ENCODE results near the gene RAPSN. TPM values are rescaled to one million over a fixed set of nuclear protein-coding genes. Genes with fewer than 3 reads are reported as not detected.
A peak's percentile ranks its signal among the peaks of the same experiment; 100 is the strongest.

The RAPSN gene
- total and polyA plus RNA-seq, 8 donors, result 0.18 to 0.92 (median 0.33) TPM

DNA sequence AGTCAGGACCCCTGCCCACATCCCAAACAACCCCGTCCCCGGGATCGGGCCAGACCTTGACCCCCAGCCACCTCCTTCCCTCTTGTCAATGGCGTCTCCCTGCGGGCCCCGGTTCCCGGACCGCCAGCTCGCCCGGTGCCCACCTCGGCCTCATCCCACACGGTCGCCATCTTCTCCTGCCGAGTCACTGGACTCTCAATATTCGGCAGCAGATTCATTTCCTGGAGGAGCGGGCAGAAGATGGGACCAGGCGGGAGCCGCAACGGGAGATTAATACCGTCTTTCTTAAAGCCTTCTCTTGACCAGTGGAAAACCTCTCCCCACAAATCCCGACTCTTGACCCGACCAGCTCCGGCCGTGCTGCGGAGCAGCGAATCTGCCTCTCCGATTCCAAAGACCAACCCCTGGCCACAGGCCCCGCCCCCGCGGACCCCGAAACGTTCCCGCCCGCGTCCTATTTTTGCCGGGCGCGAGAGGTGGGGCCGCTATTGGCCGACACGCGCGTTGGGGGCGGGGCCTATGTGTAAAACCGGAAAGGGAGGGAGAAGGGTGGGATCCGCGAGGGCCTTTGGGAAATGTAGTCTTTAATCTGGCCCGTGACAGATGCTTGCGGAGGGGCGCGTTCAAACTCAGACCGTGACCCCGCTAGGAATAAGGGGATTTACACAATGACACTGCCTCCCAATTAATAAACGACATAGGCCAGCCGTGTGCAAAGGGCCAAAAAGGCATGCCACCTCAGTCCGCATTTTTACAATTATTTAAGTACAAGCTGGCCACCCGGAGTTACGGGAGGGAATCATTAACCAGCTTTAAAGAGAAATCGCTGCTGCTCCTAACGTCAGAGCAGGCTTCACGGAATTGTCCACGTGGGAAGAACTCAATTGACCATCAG lies 22.6 kb downstream of the RAPSN start, which contains the start of gene PSMC3:
Gene PSMC3 (minus strand): TSS at position 378 of the 895 bp plus-strand sequence. CDS start 160 bp downstream, at position 218.
- 0% methylated on average over 61 to 62 of the region's 62 CpGs for WGBS, 2 donors
- H3K27ac ChIP-seq, result peak within 1 kb of the TSS; percentile 58 to 94 (median 86)
- no peaks in the 10 kb centered on the region for H3K9me3 ChIP-seq
- intact Hi-C loops (cut with DNase I), result no loop called here
- ATAC-seq (peak; percentile 97 to 99 (median 98)), FAIRE-seq (peak; percentile 95), DNase-seq (peak; percentile 98 to 100 (median 98))
- peaks cover 3 to 11% (median 6%) of the 10 kb centered on the region in 3 donors for H3K4me1 ChIP-seq
- peak within 1 kb of the TSS; percentile 78 to 99 (median 92) for H3K4me3 ChIP-seq
- no peaks in the 10 kb centered on the region for H3K27me3 ChIP-seq
- peaks cover 0 to 21% (median 10%) of the 10 kb centered on the region in 3 donors for H3K36me3 ChIP-seq
- TF ChIP-seq, protein P1, sequence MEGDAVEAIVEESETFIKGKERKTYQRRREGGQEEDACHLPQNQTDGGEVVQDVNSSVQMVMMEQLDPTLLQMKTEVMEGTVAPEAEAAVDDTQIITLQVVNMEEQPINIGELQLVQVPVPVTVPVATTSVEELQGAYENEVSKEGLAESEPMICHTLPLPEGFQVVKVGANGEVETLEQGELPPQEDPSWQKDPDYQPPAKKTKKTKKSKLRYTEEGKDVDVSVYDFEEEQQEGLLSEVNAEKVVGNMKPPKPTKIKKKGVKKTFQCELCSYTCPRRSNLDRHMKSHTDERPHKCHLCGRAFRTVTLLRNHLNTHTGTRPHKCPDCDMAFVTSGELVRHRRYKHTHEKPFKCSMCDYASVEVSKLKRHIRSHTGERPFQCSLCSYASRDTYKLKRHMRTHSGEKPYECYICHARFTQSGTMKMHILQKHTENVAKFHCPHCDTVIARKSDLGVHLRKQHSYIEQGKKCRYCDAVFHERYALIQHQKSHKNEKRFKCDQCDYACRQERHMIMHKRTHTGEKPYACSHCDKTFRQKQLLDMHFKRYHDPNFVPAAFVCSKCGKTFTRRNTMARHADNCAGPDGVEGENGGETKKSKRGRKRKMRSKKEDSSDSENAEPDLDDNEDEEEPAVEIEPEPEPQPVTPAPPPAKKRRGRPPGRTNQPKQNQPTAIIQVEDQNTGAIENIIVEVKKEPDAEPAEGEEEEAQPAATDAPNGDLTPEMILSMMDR (IDR thresholded peaks at IDR 0.05), result no peak

- H3K4me3 ChIP-seq, result peak overlapping the region; percentile 78 to 99 (median 92)
- peaks cover 3 to 11% (median 6%) of the 10 kb centered on the region in 3 donors for H3K4me1 ChIP-seq
- DNase-seq, result no peak
- peak overlapping the region; percentile 58 to 94 (median 86) for H3K27ac ChIP-seq
- WGBS, 2 donors, result 0 to 1% methylated on average over 14 of the region's 14 CpGs
- TF ChIP-seq, protein P1 (IDR thresholded peaks at IDR 0.05), result no peak
- no peaks in the 10 kb centered on the region for H3K27me3 ChIP-seq
- peaks cover 0 to 28% (median 14%) of the 10 kb centered on the region in 3 donors for H3K36me3 ChIP-seq
- intact Hi-C loops (cut with DNase I), result no loop called here
- H3K9me3 ChIP-seq, result no peaks in the 10 kb centered on the region
- no peak for FAIRE-seq
- ATAC-seq, result no peak
Observed at GRCh38 chr11:47425611-47426010, 23.3 kb downstream of the RAPSN start.

DNA sequence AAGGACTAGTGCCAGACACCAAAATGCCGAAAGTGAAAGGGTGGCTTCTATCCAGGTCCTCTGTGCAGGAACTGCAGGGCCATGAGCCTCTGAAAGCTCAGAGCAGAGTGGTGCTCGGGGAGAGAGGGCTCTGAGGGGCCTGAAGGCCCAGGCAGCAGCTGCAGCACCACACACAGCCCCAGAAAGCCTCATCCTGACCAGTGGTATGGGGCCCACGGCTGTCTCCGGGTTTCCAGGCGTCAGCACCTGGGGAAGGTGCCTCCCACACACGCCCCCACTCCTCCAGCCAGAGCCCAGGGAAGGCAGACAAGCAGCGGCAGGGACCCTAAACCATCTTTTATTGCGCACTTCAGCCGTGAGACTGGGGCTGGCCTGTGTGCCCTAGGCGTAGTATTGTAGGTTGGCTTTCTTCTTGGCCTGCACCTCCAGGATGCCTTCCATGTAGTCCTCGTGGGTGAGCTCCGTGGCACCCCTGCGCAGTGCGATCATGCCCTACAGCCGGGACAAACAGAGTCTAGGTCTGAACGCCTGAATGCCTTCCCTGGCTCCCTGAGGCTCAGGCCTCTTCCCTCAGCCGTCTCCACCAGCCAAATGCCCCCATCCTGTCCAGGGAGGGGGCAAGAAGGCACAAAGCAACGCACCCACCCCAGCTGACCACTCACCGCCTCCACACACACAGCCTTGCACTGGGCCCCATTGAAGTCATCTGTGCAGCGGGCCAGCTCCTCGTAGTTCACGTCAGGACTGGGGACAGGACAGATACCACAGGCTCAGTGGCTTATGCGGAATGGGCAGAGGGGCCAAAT lies 30.3 kb downstream of the RAPSN start:
- no peaks in the 10 kb centered on the region for H3K9me3 ChIP-seq
- peaks cover 0 to 8% (median 0%) of the 10 kb centered on the region in 3 donors for H3K4me1 ChIP-seq
- no peaks in the 10 kb centered on the region for H3K27me3 ChIP-seq
- DNase-seq (no peak), FAIRE-seq (no peak), ATAC-seq (no peak)
- WGBS, 2 donors, result 87% methylated on average over 23 of the region's 23 CpGs
- intact Hi-C loops (cut with DNase I), result no loop called here
- peaks cover 0 to 53% (median 25%) of the 10 kb centered on the region in 3 donors for H3K36me3 ChIP-seq
- no peak overlapping the region for H3K27ac ChIP-seq
- TF ChIP-seq, protein P1 (IDR thresholded peaks at IDR 0.05), result no peak
- no peak overlapping the region for H3K4me3 ChIP-seq

- TF ChIP-seq, protein P1 (IDR thresholded peaks at IDR 0.05), result no peak
- DNase-seq (no peak), FAIRE-seq (no peak), ATAC-seq (no peak)
- Histone ChIP-seq H3K4me3 (no peak overlapping the region), H3K27me3 (no peaks in the 10 kb centered on the region), H3K4me1 (peaks cover 0 to 8% (median 0%) of the 10 kb centered on the region in 3 donors), H3K9me3 (no peaks in the 10 kb centered on the region), H3K27ac (no peak overlapping the region), H3K36me3 (peaks cover 0 to 48% (median 23%) of the 10 kb centered on the region in 3 donors)
- WGBS, 2 donors, result 88 to 92% methylated on average over 6 of the region's 6 CpGs
- intact Hi-C loops (cut with DNase I), result no loop called here
Observed at GRCh38 chr11:47417712-47418111, 31.2 kb downstream of the RAPSN start.

Measured in pancreas (tissue), 10 donors.